Sigmoid colon (tissue), 4 donors: ENCODE data around the gene OLFM2.

Source experiments
- EP300 ChIP-seq, 4 donors: sonication (generic); formaldehyde crosslinking; IDR thresholded peaks; one replicate each; pipeline ENCODE4 v1.6.1; 2017; ENCODE audit warnings: antibody characterized with exemption in 4 of 4
- POLR2A ChIP-seq, 2 donors: fragments of 450-650 bp; IDR thresholded peaks; one replicate each; pipeline ENCODE4 v1.6.1; 2016; ENCODE audit warnings: antibody characterized with exemption in 2 of 2, mild to moderate bottlenecking in 2 of 2, moderate library complexity in 2 of 2
- TF ChIP-seq, protein P1 (sequence below), 4 experiments: fragments of 450-650 bp in 3 of 4; fragments of 200-600 bp in 1 of 4; IDR thresholded peaks; one replicate each; pipeline ENCODE4 v1.5.1; 2016 to 2019; ENCODE audit warnings: antibody characterized with exemption in 4 of 4, mild to moderate bottlenecking in 3 of 4, moderate library complexity in 2 of 4

DNA sequence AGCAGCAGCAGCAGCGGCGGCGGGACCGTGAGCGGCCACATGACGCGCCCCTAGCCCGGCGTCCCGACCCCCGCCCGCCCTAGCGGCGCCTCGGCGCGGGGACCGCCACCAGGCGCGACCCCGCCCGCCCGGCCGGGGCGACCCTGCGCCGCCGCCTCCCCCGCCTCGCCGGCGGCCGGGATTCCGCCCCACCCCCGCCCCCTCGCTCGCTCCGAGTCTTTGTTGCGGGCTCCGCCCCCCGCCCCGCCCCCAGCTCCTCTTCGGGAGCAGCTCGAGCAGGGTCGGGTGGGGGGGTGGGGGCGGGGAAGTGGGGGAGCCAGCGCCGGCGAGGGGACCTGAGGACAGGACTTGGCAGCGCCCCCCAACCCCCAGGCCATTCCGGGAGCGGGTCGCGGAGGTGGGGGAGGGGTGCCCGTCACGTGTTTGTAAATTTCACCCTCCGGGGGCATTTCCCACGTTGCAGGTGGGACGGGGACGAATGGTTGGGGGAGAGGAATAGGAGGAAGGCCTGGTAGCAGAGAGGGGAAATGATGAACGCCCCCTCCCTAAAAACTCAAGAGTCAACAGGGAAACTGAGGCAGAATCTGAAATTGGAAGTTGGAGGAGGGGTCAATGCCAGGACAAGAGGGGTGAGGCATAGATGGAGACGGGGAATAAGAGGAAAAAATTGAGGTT lies at the start of gene OLFM2:
- TF ChIP-seq, protein P1, sequence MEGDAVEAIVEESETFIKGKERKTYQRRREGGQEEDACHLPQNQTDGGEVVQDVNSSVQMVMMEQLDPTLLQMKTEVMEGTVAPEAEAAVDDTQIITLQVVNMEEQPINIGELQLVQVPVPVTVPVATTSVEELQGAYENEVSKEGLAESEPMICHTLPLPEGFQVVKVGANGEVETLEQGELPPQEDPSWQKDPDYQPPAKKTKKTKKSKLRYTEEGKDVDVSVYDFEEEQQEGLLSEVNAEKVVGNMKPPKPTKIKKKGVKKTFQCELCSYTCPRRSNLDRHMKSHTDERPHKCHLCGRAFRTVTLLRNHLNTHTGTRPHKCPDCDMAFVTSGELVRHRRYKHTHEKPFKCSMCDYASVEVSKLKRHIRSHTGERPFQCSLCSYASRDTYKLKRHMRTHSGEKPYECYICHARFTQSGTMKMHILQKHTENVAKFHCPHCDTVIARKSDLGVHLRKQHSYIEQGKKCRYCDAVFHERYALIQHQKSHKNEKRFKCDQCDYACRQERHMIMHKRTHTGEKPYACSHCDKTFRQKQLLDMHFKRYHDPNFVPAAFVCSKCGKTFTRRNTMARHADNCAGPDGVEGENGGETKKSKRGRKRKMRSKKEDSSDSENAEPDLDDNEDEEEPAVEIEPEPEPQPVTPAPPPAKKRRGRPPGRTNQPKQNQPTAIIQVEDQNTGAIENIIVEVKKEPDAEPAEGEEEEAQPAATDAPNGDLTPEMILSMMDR (IDR thresholded peaks at IDR 0.05) = no peak
- TF ChIP-seq EP300 (IDR thresholded peaks at IDR 0.05) (no peak), POLR2A (IDR thresholded peaks at IDR 0.05) (no peak)
